NCI-H226 (cell line): Measurements from ENCODE around the gene PARP1.
"Not testable (repeated sequence)": the region's sequence is repeated elsewhere in the genome, so short reads cannot be mapped to it uniquely, and the experiment has no call there.

Experiments used
- DNase-seq: peaks from one replicate; pipeline ENCODE4 v3.0.0-alpha.2; 2015

The PARP1 gene

DNA sequence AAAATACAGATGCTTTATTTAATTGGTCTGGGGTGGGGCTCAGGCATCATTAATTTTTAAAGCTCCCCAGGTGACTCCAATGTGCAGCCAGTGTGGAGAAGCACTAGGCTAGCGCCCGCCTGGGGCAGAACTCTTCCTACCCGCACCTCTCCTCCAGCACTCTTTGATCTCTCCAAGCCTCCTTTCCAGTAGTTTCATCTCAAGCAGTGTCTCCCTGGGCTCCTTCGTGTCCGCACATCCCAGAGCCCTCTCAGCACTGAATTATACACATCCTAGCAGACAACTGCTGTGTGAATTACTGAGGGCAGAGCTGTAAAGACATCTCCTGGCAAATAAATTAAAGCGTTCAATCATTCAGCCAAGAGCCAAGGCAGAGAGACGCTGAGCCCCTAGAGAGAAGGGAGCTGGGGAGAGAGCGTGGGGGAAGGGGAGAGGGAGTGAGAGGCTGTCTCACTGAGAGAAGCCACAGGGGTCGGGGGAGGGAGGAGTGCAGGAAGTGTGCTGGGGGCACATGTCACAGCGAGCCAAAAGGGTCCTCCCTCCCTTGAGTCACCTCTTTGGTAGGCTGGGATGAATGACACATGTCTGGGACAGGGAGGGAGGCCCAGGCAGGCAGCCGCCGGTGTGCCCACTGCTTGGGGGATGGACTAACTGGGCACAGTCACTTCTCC is 21.0 kb upstream of the PARP1 start:
- no peak for DNase-seq

DNA sequence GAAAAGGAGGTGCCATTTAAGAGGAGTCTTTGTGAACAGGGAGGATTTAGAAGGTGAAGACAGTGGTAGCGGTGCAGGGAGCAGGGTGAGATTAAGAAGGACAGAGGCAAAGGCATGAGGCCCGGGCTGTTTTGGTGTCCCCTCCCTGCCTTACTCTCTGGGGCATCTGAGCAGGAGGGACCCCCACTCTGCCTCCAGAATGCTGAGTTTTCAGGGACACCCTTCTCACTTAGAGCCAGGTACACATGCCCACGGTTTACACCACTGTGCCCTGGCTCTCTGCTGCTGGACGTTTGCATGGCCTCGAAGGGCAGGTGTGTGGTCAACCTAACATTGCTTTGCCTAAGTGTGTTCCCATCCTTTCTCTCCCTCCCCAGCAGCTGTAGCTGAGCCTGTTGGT is 20.5 kb upstream of the PARP1 start:
- DNase-seq = no peak

DNA sequence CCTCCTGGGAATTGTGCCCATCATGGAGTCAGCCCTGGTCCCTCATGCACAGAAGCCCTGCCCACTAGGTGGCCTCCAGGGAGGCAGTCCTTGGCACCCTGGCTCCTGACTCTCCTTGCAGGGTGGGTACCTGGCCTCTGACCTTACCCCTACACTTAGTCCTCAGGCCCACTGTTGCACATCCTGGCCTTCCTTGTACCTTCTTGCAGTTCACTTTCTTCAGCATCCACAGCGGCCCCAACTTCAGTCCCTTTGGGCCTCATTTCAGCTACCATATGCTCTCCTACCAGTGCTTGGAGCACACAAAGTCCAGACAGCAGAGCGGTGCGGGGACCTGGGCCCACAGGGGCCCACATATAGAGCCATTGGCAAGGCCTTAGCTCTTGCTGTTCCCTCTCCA is 19.2 kb upstream of the PARP1 start:
- DNase-seq = no peak

- not testable (repeated sequence) for DNase-seq
These were observed 18.5 kb upstream of the PARP1 start for GRCh38 chr1:226426395-226426794.

GRCh38 chr1:226425431-226426031 is 17.6 kb upstream of the PARP1 start:
- DNase-seq = no peak

DNA sequence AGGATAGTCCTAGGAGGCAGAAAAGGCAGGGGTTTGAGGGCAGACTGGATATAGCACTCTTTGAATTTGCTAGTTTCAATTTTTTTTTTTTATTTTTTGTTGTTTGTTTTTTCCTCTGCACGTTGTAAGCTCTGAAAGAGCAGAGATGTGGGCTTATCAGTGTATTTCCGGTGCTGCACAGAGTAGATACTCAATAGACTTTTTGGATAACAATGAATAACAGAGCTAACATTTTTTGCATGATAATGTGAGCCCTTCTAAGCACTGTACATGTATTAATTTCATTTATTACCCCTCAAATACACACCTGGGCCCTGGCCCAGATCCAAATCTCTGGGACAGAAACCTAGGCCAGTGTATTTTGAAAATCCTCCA is 17.1 kb upstream of the PARP1 start:
- no peak for DNase-seq

DNA sequence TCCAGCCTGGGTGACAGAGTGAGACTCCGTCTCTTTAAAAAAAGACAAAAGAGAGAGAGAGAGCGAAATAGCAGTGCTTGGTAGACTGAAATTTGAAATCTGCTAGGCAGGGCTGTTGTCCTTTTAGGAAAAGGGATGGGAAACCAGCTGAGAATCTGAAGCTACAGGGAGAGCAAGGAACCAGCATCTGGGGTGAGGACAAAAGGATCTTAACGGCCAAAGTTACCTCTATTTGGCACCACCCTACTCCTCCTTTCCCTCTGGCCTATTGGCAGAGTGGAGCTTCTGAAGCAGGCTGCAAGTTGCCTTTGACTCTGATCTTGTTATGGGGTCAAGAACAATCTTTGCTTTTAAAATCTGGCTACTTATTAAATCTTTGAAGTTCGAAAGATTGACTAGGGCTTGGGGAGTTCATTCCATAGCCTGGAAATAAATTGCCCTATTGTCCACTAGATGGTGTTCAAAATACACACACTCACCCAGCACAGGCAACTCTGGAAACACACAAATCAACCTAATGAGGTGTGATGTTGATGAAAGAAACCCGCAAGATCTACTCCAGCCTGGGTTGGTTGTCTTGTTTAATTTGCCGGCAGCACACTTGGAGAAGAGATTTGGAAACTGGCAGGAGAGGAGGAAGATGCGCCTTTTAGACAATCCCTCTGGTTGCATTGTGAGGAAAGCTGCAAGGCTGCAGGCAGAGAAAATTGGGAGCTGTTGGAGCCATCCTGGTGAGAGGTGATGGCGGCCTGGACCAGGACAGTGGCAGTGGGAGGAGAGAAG is 16.5 kb upstream of the PARP1 start:
- no peak for DNase-seq

- no peak for DNase-seq
These were observed 14.6 kb upstream of the PARP1 start for GRCh38 chr1:226422478-226422877.

DNA sequence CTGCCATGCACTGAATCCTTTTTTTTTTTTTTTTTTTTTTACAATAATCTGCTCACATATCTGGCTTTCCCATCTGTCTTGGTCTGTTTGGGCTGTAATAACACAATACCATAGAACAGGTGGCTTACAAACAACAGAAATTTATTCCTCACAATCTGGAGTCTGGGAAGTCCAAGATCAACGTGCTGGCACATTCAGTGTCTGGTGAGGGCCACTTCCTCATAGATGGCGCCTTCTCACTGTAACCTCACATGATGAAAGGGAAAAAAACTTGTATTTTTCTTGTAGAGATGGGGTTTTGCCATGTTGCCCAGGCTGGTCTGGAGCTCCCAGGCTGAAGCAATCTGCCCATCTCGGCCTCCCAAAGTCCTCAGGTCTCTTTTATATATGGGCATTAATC is 13.0 kb upstream of the PARP1 start:
- no peak for DNase-seq

- DNase-seq = no peak
These were observed 12.4 kb upstream of the PARP1 start for GRCh38 chr1:226420328-226420727.

DNA sequence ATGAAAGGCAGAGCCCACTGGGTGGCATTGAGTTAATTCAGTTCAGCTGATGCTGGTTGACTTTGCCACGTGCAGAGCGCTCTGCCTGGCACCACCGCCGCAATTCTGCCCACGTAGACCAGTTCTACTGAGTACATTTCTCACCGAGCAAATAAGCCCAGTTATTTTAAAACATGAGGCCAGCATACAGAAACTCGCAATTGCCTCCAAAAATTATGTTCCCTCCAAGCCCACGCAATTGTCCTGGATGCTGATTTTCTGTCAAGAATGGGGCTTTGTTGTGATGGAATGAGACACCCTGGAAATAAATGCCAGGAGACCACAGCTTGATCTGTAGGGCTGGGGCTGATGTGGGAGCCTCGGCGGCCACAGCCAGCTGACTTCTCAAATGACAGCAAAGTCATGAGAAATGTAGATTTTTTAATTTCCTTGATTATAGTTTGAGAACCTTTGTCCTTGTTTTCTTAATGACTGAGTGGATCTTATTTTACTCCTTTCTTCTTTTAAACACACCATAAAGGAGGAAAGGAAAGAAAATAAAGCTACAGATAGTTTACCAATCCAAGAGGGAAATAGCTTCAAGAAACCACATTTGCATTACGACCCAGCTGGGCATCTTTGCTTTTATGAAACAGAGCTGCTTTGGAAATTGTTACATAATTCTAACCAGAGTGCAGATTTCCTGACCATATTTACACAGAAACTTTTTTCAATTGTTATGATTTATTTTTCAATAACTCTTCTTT is 11.6 kb upstream of the PARP1 start:
- DNase-seq = no peak

GRCh38 chr1:226417830-226418546 is 10.1 kb upstream of the PARP1 start:
- DNase-seq = no peak

DNA sequence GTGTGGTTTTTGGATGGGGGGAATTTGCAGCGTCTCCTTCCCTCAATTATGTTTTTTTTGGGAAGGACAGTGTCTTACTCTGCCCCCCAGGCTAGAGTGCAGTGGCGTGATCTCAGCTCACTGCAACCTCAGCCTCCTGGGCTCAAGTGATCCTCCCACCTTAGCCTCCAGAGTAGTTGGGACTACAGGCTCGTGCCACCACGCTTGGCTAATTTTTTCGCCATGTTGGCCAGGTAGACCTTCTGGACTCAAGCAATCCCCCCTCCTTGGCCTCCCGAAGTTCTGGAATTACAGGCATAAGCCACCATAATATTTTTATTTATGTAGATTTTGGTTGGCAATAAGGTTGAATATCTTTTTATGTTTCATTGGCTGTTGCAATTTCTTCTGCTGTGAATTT is 9.5 kb upstream of the PARP1 start:
- DNase-seq = no peak

DNA sequence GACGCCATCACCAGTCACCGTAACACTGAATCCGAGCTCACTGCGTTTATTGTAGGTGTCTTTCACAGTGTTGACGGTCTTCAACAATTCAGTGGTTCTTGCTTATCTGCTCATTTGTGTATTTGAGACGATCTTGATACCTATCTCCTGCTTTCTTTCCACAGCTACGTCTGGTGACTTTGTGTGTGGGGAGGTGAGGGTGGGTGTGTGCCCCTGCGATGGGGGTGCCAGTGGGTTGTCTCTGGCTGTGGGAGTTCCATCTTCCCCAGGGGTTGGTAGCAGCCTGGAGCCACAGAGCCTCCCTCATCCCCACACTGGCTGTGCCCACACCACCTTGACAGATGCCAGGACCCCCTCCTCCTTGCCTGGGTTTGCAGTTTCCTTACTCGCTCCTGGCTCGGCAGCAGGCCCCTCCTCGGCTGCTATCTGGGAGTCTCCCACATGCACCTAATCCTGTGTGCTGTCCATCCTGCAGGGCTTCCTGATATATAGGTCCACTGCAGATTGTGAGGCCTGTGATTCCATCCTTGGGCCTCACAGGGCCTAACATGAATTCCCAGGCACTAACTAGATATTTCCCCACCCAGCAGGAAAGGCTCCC is 6.3 kb upstream of the PARP1 start:
- DNase-seq = no peak

- no peak for DNase-seq
These were observed 3.7 kb upstream of the PARP1 start for GRCh38 chr1:226411619-226412018.

DNA sequence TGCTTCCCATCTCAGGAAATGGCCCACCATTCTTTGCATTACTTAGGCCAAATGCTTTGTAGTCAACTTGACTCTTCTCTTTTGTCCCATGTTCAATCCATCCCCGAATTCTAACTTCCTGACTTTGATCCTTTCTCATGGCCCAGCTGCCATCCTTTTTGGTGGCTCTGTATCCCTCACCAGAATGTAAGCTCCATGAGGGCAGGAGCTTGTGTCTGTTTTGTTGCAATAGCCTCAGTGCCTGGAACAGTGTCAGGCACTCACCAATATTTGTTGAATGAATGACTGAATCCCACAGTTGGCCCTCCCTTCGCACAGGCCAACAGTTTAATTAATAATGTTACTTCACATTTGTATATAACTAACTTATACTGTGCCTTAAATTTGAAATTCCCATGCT is 3.1 kb upstream of the PARP1 start:
- no peak for DNase-seq

- no peak for DNase-seq
These were observed 1.5 kb upstream of the PARP1 start for GRCh38 chr1:226409392-226409791.

GRCh38 chr1:226408285-226409184 is 642 bp upstream of the PARP1 start:
- no peak for DNase-seq

GRCh38 chr1:226407199-226407496 is 745 bp downstream of the PARP1 start:
- DNase-seq = no peak

DNA sequence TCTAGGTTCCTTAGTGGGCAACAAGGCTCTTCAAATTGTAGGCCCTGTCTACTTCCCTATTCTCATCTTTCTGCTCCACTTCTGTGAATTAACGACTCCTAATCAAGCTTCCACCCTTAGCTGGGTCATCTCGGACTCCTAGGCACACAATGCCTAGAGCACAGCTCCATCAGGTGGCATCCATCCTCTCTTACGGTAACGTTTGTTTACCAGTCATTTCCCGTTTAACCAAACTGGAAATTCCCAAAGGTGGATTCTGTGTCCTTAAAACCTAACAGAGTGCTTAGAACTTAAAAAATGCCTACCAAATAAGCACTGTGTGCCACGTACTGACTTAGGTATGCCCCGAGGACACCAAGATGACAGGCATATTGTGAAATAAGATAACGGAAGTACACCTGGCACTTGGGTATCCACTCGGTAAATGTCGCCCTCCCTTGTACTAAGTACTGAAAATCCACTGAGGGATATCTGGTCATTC is 1.5 kb downstream of the PARP1 start:
- DNase-seq = peak; percentile 3

GRCh38 chr1:226405411-226405988 is 2.4 kb downstream of the PARP1 start:
- no peak for DNase-seq
